Right cardiac atrium (tissue), 5 donors: ENCODE measurements around the gene PPP1R7. TPM values are rescaled to one million over a fixed set of nuclear protein-coding genes. Genes with fewer than 3 reads are reported as not detected.
A peak's percentile ranks its signal among the peaks of the same experiment; 100 is the strongest.

Source experiments
- ATAC-seq, 2 donors: fragments of 200-7000 bp; cut with Tn5 transposase; one replicate each; pipeline versions ENCODE4 v1.8.0 to v1.9.1; 2020; ENCODE audit warnings: moderate library complexity in 2 of 2, mild to moderate bottlenecking in 1 of 2
- DNase-seq, 3 donors: peaks; one replicate each; pipeline ENCODE4 v3.0.0-alpha.2; 2020
- H3K27ac ChIP-seq: one replicate; pipeline ENCODE4 v1.5.1; 2013; ENCODE audit warnings: mild to moderate bottlenecking, low read length, control low read depth, moderate library complexity
- H3K27me3 ChIP-seq: one replicate; pipeline ENCODE4 v1.6.1; 2013; ENCODE audit not compliant: control insufficient read depth, insufficient read depth
- H3K4me1 ChIP-seq: one replicate; pipeline ENCODE4 v1.6.1; 2013; ENCODE audit warnings: low read length; ENCODE audit not compliant: control insufficient read depth, insufficient read depth
- H3K4me3 ChIP-seq: one replicate; pipeline ENCODE4 v1.5.1; 2013; ENCODE audit warnings: low read length, control low read depth
- H3K9me3 ChIP-seq: one replicate; pipeline ENCODE4 v1.6.1; 2013; ENCODE audit warnings: low read length; ENCODE audit not compliant: control insufficient read depth
- WGBS: extraction: QIAGEN DNeasy Blood & Tissue Kit; methylation state at CpG from one replicate; pipeline ENCODE4 v1.1.7; 2013; 5-methylcytosine and 5-hydroxymethylcytosine counted together
- intact Hi-C, 4 donors: fragments of 100-400 bp; cut with DNase I; formaldehyde crosslinking; loops; one replicate each; pipeline versions ENCODE4 v1.11.0 to v1.14.0; 2022 to 2023
- polyA plus RNA-seq: library from polyadenylated mRNA; stranded (reverse); fragments of 200-250 nt; gene quantifications from one replicate; pipeline ENCODE4 v1.2.3, GENCODE V29; 2013
- total RNA-seq, 4 donors: library from RNA; stranded (reverse); fragmentation: NEBNext Ultra II Directional; extraction: Animal tissue kit (Norgen Biotek cat#: 25700); gene quantifications; one replicate each; pipeline ENCODE4 v1.2.1, GENCODE V29; 2021
- donor health status: healthy with polysubstance abuse.
- donor health status: DM: no; HTN: yes; CAD: no.
- donor health status: DM: no; HTN: no; CAD: no.
- donor health status: DM: no; HTN: yes; CAD: no; lungs with severe emphysema.
- donor health status: DM: yes; HTN: yes; CAD: no.

The PPP1R7 gene
- total and polyA plus RNA-seq, 5 donors = 57.7 to 112 (median 73.9) TPM

DNA sequence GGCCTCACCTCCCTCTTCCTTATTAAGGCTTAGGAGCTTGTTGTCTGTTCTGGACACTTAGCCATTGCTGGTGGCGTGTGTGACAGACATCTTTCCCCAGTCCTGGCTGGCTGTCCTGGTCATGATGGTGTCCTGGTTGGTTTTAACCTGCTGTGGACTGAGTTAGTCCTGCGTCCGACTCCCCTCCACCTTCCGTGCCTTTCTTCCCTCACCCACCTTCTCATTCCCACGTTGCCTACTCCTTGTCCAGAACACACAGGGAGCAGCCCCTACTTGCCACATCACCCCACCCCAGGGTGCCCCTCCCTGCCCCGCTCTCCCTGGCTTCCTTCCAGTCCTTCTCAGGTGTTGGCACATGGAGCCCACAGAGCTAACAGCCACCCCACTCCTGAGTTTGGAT, 47.7 kb downstream of the PPP1R7 start:
- no peaks in the 10 kb centered on the region for H3K9me3 ChIP-seq
- H3K4me1 ChIP-seq = no peaks in the 10 kb centered on the region
- WGBS = 92% methylated on average over 6 of the region's 6 CpGs
- DNase-seq = peak in 2 of 3 donors; percentile 6 to 31
- no peak for ATAC-seq
- H3K27ac ChIP-seq = no peak overlapping the region
- H3K4me3 ChIP-seq = no peak overlapping the region
- no peaks in the 10 kb centered on the region for H3K27me3 ChIP-seq
- intact Hi-C loops = no loop called here

DNA sequence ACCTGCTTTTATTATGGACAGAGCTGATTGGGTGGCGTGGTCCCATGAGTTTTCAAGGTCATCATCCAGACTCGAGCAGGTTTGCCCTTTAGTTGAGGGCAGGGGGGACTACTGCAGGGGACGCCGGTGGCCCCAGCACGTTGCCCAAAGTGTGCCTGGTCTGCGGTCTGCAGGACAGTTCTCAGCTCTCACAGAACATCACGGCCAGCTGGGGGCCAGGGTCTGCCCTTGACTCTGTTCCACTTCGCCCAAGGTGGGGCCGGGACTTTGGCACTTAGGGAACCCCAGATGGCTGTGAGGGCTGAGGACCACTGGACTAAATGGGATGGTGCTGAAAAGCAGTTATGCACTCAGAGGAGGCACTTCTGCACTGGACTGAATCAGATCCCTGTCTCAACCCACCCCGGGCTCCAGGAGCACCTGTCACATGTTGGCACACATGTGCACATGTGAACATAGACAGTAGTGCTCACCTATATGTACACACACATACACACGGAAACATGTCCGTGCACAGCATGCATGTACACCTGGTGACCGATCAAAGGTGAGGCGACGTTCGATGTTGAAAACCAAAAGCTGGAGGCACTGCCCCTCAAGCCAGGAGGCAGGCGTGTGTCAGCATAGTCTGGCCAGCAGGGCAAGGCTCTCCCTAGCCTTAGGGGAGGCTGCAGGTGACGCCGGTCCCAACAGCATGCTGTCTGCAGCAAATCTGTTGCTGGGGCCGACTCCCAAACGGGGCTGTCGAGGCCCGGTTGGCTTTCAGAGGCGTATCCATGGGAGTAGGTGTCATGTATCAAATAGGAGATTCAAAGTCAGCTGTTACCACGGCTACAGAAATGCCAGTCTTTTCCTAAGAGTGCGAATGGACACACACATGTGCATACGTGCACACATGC, 48.4 kb downstream of the PPP1R7 start:
- intact Hi-C loops = no loop called here
- peak; percentile 1 to 38 (median 35) for DNase-seq

DNA sequence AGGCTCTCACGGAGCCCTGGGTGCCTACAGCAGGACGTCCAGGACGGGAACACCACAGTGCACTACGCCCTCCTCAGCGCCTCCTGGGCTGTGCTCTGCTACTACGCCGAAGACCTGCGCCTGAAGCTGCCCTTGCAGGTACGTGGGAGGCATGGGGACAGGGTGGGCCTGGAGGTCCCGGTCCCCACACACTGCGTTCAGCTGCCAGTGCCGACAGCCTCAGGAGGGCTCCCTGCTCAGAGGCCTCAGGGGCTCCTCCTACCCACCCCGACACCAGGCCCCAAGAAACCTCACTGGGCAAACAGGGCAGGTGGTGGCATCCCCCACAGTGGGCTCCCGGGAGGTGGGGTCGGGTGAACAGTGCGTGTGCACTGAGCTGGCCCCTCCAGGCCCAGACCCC, 49.0 kb downstream of the PPP1R7 start:
- 80% methylated on average over 16 of the region's 16 CpGs for WGBS
- Histone ChIP-seq H3K9me3 (no peaks in the 10 kb centered on the region), H3K27ac (no peak overlapping the region), H3K4me1 (no peaks in the 10 kb centered on the region), H3K27me3 (no peaks in the 10 kb centered on the region), H3K4me3 (no peak overlapping the region)
- intact Hi-C loops = no loop called here
- no peak for ATAC-seq
- DNase-seq = peak; percentile 5 to 49 (median 39)

More for the DNA sequence above, 48.4 kb downstream of the PPP1R7 start:
- ATAC-seq = no peak
- no peak overlapping the region for H3K27ac ChIP-seq
- no peak overlapping the region for H3K4me3 ChIP-seq
- H3K4me1 ChIP-seq = no peaks in the 10 kb centered on the region
- 79% methylated on average over 27 of the region's 27 CpGs for WGBS
- no peaks in the 10 kb centered on the region for H3K27me3 ChIP-seq
- no peaks in the 10 kb centered on the region for H3K9me3 ChIP-seq

DNA sequence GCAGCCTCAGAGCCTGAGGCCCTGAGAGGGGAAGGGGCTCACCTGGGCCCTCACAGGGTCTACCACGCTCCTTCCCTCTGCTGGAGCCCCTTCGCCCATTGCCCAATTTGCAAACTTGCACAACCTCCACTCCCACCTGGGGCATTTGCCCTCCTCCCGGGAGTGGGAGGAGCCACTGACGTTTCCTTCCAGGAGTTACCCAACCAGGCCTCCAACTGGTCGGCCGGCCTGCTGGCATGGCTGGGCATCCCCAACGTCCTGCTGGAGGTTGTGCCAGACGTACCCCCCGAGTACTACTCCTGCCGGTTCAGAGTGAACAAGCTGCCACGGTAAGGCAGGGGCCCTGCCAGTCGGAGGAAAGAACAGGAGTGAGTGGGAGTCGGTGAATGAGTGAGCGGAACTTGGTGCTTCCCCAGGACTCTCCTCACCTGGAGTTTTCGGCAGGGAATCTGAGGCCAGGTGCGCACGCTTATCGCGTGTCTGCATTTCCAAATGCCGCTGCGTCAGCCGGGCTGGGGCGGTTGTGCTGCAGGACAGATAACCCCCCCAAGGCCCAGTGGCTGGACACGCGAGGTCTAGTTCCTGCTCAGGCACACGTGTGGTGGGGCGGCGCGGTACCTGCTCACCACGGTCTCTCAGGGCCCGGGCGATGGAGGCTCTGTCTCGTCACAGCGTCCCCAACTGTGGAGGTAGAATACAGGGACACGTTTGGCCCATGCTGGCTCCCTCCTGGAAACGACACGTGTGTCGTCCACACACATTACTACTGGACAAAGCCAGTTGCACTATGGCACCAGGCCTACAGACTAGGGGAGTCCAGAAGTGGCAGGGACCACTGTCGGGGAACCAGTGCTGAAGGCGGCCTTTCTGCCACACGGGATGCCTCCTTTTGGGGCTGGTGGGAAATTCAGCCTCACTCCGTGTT, 49.9 kb downstream of the PPP1R7 start:
- peak; percentile 10 to 59 (median 46) for DNase-seq
- H3K9me3 ChIP-seq = no peaks in the 10 kb centered on the region
- 82% methylated on average over 42 of the region's 42 CpGs for WGBS
- H3K4me3 ChIP-seq = no peak overlapping the region
- intact Hi-C loops = no loop called here
- no peaks in the 10 kb centered on the region for H3K4me1 ChIP-seq
- no peak overlapping the region for H3K27ac ChIP-seq
- no peaks in the 10 kb centered on the region for H3K27me3 ChIP-seq
- ATAC-seq = no peak

DNA sequence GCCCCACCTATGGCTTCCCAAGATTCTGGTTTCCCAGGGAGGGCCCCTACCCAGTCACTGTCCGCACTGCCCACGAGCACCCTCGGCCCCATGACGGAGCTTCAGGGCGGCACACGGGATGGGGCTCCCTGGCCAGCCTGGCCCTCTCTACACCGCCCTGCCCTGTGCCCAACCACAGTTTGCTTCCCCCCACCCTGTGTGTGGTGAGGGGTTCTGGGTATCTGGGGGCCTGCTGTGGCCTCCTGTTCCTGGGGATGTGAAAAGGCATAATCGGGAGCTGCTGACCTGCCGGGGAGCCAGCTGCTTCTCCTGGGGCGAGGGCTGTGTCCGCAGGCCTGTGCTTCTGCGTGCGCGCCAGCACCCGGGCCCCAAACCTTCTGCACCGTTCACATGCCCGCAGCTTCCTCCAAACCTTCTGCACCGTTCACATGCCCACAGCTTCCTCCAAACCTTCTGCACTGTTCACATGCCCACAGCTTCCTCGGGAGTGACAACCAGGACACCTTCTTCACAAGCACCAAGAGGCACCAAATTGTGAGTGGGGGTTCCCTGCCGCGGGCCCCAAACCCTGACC, 50.6 kb downstream of the PPP1R7 start:
- H3K27ac ChIP-seq = no peak overlapping the region
- no peak overlapping the region for H3K4me3 ChIP-seq
- H3K27me3 ChIP-seq = no peaks in the 10 kb centered on the region
- DNase-seq = peak in 1 of 3 donors; percentile 26
- intact Hi-C loops = no loop called here
- H3K9me3 ChIP-seq = no peaks in the 10 kb centered on the region
- WGBS = 82% methylated on average over 21 of the region's 21 CpGs
- no peak for ATAC-seq
- H3K4me1 ChIP-seq = no peaks in the 10 kb centered on the region

DNA sequence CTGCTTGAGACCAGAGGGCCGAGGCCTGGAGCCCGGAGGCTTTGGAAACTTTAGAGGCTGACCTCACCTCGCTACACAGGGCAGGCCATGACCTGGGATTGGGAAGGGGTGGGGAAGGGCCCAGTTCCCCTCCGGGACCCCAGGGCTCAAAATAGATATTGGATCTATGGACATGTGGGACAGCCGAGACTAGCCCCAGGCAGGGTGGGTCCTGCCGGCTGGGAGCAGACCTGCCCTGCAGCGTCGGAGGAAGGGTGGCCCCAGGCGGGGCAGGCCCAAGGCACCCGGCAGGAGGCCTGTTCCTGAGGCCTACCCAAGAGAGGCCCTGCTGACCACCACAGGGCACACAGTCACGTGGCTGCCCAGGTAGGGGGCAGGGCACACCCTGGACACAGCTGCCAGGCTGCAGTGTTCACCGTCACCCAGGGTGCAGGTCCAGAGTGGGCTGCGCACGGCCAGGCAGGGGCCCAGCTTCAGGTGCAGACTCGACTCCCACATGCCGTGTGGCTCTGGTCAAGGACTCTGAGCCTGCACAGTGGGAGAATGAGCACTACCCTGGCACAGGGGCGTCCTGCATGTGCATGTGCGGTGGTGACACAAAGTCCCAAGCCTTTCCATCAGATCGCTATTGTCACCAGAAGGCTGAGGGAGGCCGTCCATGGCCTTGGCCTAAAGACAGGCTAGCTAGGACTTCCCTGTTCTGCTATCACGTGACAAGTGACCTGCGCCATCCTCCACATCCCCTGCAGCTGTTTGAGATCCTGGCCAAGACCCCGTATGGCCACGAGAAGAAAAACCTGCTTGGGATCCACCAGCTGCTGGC, 51.4 kb downstream of the PPP1R7 start:
- H3K27me3 ChIP-seq = no peaks in the 10 kb centered on the region
- H3K27ac ChIP-seq = no peak overlapping the region
- no peaks in the 10 kb centered on the region for H3K9me3 ChIP-seq
- 82% methylated on average over 24 of the region's 24 CpGs for WGBS
- no peaks in the 10 kb centered on the region for H3K4me1 ChIP-seq
- no peak overlapping the region for H3K4me3 ChIP-seq
- intact Hi-C loops = no loop called here
- peak in 2 of 3 donors; percentile 13 to 50 for DNase-seq
- peak in 1 of 2 donors; percentile 6 for ATAC-seq

DNA sequence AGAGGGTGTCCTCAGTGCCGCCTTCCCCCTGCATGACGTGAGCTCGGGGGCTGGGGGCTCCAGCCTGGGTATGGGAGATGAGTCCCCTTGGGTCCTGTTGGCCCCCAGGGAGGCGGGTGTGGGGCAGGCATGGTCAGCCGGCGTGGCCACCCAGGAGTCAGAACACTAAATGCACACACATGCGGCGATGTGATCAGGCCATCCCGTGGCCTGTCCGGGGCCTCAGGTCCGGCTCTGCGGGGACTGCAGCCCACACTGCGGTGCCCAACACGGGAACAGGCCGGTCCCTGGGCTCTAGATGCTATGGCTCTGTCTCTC, 52.0 kb downstream of the PPP1R7 start:
- no peak for ATAC-seq
- DNase-seq = peak in 2 of 3 donors; percentile 35 to 40
- WGBS = 86% methylated on average over 15 of the region's 15 CpGs
- intact Hi-C loops = no loop called here
- H3K4me3 ChIP-seq = no peak overlapping the region
- no peak overlapping the region for H3K27ac ChIP-seq
- no peaks in the 10 kb centered on the region for H3K9me3 ChIP-seq
- H3K27me3 ChIP-seq = no peaks in the 10 kb centered on the region
- H3K4me1 ChIP-seq = no peaks in the 10 kb centered on the region

DNA sequence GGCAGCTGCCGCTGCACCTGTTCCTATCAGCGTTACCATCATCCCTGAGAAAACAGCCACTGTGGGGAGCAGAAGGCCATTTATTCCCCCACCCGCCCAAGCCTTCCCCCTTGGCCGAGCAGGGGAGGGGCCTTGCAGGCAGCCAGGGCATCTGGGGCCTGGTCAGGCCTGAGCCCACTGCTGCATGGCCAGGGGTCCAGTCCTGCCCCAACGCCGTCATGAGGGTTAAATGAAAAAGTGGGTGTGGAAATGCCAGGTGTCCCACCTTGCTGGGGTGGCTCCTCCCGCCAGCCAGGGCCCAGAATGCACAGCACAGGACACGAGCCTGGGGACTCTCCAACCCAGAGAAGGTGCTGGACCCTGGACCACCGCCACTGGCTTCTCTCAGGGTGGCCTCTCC, 52.4 kb downstream of the PPP1R7 start:
- DNase-seq = peak in 2 of 3 donors; percentile 28 to 37
- 96% methylated on average over 9 of the region's 9 CpGs for WGBS
- no peaks in the 10 kb centered on the region for H3K4me1 ChIP-seq
- H3K27ac ChIP-seq = no peak overlapping the region
- no peaks in the 10 kb centered on the region for H3K27me3 ChIP-seq
- intact Hi-C loops = no loop called here
- no peak overlapping the region for H3K4me3 ChIP-seq
- no peak for ATAC-seq
- H3K9me3 ChIP-seq = no peaks in the 10 kb centered on the region

DNA sequence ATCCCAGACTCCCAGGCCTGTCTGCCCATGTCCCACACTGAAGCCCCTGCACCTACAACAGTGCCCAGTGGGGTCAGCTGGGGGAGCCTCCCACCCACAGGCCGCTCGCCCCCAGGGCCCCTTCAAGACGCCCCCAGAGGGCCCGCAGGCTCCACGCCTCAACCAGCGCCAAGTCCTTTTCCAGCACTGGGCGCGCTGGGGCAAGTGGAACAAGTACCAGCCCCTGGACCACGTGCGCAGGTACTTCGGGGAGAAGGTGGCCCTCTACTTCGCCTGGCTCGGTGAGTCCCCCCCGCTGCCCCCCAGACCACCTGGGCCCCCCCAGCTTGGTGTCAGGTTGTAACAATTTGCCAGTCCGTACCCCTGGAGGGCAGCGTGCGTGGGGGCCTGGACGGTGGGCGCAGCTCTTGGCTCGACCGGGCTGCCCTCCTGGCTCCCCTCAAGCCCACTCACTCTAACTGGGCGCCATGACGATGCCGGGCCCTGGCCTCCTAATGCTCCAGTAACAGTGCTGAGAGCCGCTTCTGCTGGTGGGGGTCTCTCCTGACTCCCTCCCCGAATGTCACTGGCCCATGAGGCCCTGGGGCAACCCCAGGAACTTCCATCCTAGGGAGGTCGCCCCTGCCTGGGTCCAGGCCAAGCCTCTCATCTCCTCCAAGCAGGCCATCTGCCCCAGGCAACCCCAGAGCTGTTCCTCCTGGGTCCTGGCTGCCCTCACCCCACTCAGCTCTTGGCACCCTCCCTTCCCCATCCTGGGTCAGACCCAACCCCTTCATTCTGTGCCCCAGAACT, 53.1 kb downstream of the PPP1R7 start:
- WGBS = 96% methylated on average over 27 of the region's 27 CpGs
- ATAC-seq = no peak
- no peak overlapping the region for H3K27ac ChIP-seq
- H3K4me1 ChIP-seq = no peaks in the 10 kb centered on the region
- H3K4me3 ChIP-seq = no peak overlapping the region
- intact Hi-C loops = no loop called here
- DNase-seq = peak in 2 of 3 donors; percentile 48
- H3K9me3 ChIP-seq = no peaks in the 10 kb centered on the region
- H3K27me3 ChIP-seq = no peaks in the 10 kb centered on the region

DNA sequence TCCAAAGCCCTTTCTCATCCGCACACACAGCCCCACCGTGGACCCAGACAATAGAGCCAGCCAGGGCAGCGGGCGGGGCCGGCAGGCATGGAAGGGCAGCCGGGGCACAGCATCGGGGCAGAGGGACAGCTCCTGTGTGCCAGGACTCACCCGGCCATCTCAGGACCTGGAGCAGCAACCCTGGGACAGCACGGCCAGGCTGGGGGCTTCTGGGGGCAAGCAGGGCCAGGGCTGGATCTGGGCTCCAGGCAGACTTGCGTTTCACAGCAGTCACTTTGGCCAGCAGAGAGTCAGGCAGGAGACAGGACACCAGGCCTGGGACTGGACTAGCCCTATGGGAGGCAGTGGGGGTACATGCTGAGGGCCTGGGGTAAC, 53.7 kb downstream of the PPP1R7 start:
- no peak for ATAC-seq
- 86% methylated on average over 10 of the region's 10 CpGs for WGBS
- intact Hi-C loops = no loop called here

More for the DNA sequence above, 53.7 kb downstream of the PPP1R7 start:
- Histone ChIP-seq H3K4me3 (no peak overlapping the region), H3K27me3 (no peaks in the 10 kb centered on the region), H3K9me3 (no peaks in the 10 kb centered on the region), H3K27ac (no peak overlapping the region), H3K4me1 (no peaks in the 10 kb centered on the region)
- peak in 2 of 3 donors; percentile 32 to 37 for DNase-seq
